ENCODE measurements around the gene SLC45A3.

DNA sequence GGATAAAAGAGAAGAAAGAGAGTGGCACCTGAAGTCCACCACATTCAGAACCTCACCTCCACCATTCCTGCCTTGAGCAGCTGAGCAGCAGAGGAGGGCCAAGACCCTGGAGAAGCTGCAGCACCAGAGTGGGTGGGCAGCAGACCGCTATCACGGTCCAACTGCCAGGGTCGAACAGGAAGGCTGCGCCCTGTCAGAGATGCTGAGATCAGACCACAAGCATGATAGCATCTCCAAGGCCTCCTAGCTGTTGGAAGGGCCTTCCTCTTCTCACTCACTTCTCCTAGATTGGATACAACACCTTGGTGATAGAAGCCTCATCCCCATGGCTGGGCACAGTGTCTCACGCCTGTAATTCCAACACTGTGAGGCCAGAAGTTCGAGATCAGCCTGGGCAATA, 12.1 kb upstream of the SLC45A3 start:
- no peak for TF ChIP-seq SIN3A (IDR thresholded peaks at IDR 0.05; ENCODE audit: low read depth)
- no peak for TF ChIP-seq EZH2 (IDR thresholded peaks at IDR 0.05)
- TF ChIP-seq, protein P1, sequence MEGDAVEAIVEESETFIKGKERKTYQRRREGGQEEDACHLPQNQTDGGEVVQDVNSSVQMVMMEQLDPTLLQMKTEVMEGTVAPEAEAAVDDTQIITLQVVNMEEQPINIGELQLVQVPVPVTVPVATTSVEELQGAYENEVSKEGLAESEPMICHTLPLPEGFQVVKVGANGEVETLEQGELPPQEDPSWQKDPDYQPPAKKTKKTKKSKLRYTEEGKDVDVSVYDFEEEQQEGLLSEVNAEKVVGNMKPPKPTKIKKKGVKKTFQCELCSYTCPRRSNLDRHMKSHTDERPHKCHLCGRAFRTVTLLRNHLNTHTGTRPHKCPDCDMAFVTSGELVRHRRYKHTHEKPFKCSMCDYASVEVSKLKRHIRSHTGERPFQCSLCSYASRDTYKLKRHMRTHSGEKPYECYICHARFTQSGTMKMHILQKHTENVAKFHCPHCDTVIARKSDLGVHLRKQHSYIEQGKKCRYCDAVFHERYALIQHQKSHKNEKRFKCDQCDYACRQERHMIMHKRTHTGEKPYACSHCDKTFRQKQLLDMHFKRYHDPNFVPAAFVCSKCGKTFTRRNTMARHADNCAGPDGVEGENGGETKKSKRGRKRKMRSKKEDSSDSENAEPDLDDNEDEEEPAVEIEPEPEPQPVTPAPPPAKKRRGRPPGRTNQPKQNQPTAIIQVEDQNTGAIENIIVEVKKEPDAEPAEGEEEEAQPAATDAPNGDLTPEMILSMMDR (IDR thresholded peaks at IDR 0.05 in 2 of 3, conservative IDR thresholded peaks at IDR 0.05 in 1 of 3; ENCODE audit: borderline replicate concordance in 1 of 3, insufficient read depth in 1 of 3, low read depth in 2 of 3, low read length in 2 of 3) = no peak
